Suprapubic skin (tissue), 4 donors: ENCODE results near the gene GALNT17. TPM values are rescaled to one million over a fixed set of nuclear protein-coding genes. Genes with fewer than 3 reads are reported as not detected.

ENCODE experiments used
- DNase-seq, 2 donors: peaks; one replicate each; pipeline ENCODE4 v3.0.0-alpha.2; 2019; ENCODE audit warnings: low spot score in 2 of 2
- H3K27ac ChIP-seq: fragments of 200-600 bp; sonication (generic); one replicate; pipeline ENCODE4 v1.5.1; 2019
- H3K27me3 ChIP-seq: fragments of 200-600 bp; sonication (generic); one replicate; pipeline ENCODE4 v1.5.1; 2019
- H3K36me3 ChIP-seq: fragments of 200-600 bp; sonication (generic); one replicate; pipeline ENCODE4 v1.5.1; 2019
- H3K4me1 ChIP-seq: fragments of 200-600 bp; sonication (generic); one replicate; pipeline ENCODE4 v1.5.1; 2019
- H3K4me3 ChIP-seq: fragments of 200-600 bp; sonication (generic); one replicate; pipeline ENCODE4 v1.5.1; 2019; ENCODE audit warnings: mild to moderate bottlenecking
- H3K9me3 ChIP-seq: fragments of 200-600 bp; sonication (generic); one replicate; pipeline ENCODE4 v1.5.1; 2019
- CTCF ChIP-seq, 2 donors: fragments of 200-600 bp in 1 of 2; fragments of 450-650 bp in 1 of 2; sonication (generic) in 1 of 2; IDR thresholded peaks; one replicate each; pipeline ENCODE4 v1.5.1; 2016 to 2019; ENCODE audit warnings: antibody characterized with exemption in 2 of 2, mild to moderate bottlenecking in 1 of 2, moderate library complexity in 1 of 2
- EP300 ChIP-seq: sonication (generic); formaldehyde crosslinking; IDR thresholded peaks from one replicate; pipeline ENCODE4 v1.6.1; 2017; ENCODE audit warnings: antibody characterized with exemption
- POLR2A ChIP-seq, 2 donors: fragments of 450-650 bp; IDR thresholded peaks; one replicate each; pipeline ENCODE4 v1.6.1; 2017; ENCODE audit warnings: antibody characterized with exemption in 2 of 2, mild to moderate bottlenecking in 2 of 2, moderate library complexity in 2 of 2
- POLR2AphosphoS5 ChIP-seq, 3 donors: sonication (generic); formaldehyde crosslinking; IDR thresholded peaks; one replicate each; pipeline ENCODE4 v1.6.1; 2017; ENCODE audit warnings: antibody characterized with exemption in 3 of 3
- WGBS: methylation state at CpG from one replicate; pipeline ENCODE4 v1.1.5; 2018; 5-methylcytosine and 5-hydroxymethylcytosine counted together
- total RNA-seq, 4 donors: library from RNA; depleted of rRNA; stranded (reverse); fragments of >200 nt; gene quantifications; one replicate each; pipeline ENCODE4 v1.1.0, GENCODE V29; 2016

GALNT17 gene
- total RNA-seq, 4 donors from 2014 or later: 2.0 to 4.7 (median 2.7) TPM

GRCh38 chr7:71133856-71134255, 1.9 kb downstream of the GALNT17 start:
- no peak for DNase-seq
- H3K4me1 ChIP-seq: peaks cover 17% of the 10 kb centered on the region
- no peaks in the 10 kb centered on the region for H3K36me3 ChIP-seq
- TF ChIP-seq EP300 (no peak), POLR2A (IDR thresholded peaks at IDR 0.05) (no peak), POLR2AphosphoS5 (IDR thresholded peaks at IDR 0.05) (no peak), CTCF (IDR thresholded peaks at IDR 0.05) (no peak)
- H3K9me3 ChIP-seq: no peaks in the 10 kb centered on the region
- peaks cover 42% of the 10 kb centered on the region for H3K27me3 ChIP-seq
- 59% methylated on average over 11 of the region's 11 CpGs for WGBS
- no peak overlapping the region for H3K27ac ChIP-seq
- no peak overlapping the region for H3K4me3 ChIP-seq

DNA sequence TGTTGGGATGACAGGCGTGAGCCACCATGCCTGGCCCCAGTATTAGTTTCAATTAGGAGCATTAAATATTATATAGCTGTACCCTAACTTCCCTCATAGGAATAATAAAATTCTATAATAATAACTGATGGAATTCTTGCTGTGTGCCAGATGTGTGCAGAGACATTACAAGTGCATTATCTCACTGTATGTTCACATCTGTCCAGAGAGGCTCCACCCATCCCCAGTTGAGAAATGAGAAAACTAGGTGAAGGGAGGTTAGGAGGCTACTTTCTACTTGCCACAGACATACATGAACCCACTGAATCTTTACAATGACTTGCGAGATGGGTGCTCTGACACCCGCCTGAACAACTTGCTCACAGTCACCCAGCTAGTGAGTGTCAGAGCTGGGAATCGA, 3.2 kb downstream of the GALNT17 start:
- DNase-seq: no peak
- Histone ChIP-seq H3K36me3 (no peaks in the 10 kb centered on the region), H3K4me1 (peaks cover 17% of the 10 kb centered on the region), H3K4me3 (no peak overlapping the region), H3K9me3 (no peaks in the 10 kb centered on the region), H3K27ac (no peak overlapping the region), H3K27me3 (peaks cover 33% of the 10 kb centered on the region)
- no peak for TF ChIP-seq POLR2A (IDR thresholded peaks at IDR 0.05)
- no peak for TF ChIP-seq CTCF (IDR thresholded peaks at IDR 0.05)
- TF ChIP-seq POLR2AphosphoS5 (IDR thresholded peaks at IDR 0.05): no peak
- no peak for TF ChIP-seq EP300
- WGBS: 92% methylated on average over 4 of the region's 4 CpGs

GRCh38 chr7:71135663-71136062, 3.7 kb downstream of the GALNT17 start:
- TF ChIP-seq EP300: no peak
- Histone ChIP-seq H3K9me3 (no peaks in the 10 kb centered on the region), H3K4me3 (no peak overlapping the region), H3K36me3 (no peaks in the 10 kb centered on the region), H3K4me1 (peaks cover 17% of the 10 kb centered on the region), H3K27ac (no peak overlapping the region), H3K27me3 (peaks cover 28% of the 10 kb centered on the region)
- 37% methylated on average over 3 of the region's 4 CpGs for WGBS
- no peak for DNase-seq

- Histone ChIP-seq H3K36me3 (no peaks in the 10 kb centered on the region), H3K4me3 (no peak overlapping the region), H3K27ac (no peak overlapping the region), H3K4me1 (peaks cover 1% of the 10 kb centered on the region), H3K9me3 (no peaks in the 10 kb centered on the region), H3K27me3 (peaks cover 12% of the 10 kb centered on the region)
- TF ChIP-seq POLR2A (IDR thresholded peaks at IDR 0.05): no peak
- TF ChIP-seq EP300: no peak
- no peak for TF ChIP-seq POLR2AphosphoS5 (IDR thresholded peaks at IDR 0.05)
- TF ChIP-seq CTCF (IDR thresholded peaks at IDR 0.05): no peak
- WGBS: 77% methylated on average over 7 of the region's 7 CpGs
- no peak for DNase-seq
These were observed 5.5 kb downstream of the GALNT17 start for GRCh38 chr7:71137479-71137878.

DNA sequence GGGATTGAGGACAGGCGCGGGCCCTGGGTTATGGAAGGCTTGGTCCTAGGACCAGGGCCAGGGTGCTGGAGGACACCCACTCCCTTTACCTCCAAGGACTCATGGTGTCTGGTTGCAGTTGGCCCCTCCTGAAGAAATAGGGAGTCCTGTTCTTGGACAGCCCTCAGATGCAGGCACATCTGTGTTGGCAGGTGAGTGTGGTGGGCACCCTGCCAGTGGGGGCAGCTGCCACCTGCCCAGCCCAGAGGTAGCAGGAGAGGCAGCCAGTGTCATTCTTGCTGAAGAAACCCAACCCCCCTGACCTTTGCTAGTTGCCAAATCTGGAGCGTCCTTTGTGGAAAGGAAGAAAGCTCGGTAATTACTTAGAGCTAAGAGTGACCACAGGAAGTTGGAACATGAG, 8.3 kb downstream of the GALNT17 start:
- 75% methylated on average over 4 of the region's 4 CpGs for WGBS
- no peaks in the 10 kb centered on the region for H3K27me3 ChIP-seq
- H3K36me3 ChIP-seq: no peaks in the 10 kb centered on the region
- no peak for TF ChIP-seq POLR2A (IDR thresholded peaks at IDR 0.05)
- no peak for TF ChIP-seq CTCF (IDR thresholded peaks at IDR 0.05)
- TF ChIP-seq EP300: no peak
- TF ChIP-seq POLR2AphosphoS5 (IDR thresholded peaks at IDR 0.05): no peak
- no peaks in the 10 kb centered on the region for H3K4me1 ChIP-seq
- no peak overlapping the region for H3K27ac ChIP-seq
- no peaks in the 10 kb centered on the region for H3K9me3 ChIP-seq
- DNase-seq: no peak
- no peak overlapping the region for H3K4me3 ChIP-seq

DNA sequence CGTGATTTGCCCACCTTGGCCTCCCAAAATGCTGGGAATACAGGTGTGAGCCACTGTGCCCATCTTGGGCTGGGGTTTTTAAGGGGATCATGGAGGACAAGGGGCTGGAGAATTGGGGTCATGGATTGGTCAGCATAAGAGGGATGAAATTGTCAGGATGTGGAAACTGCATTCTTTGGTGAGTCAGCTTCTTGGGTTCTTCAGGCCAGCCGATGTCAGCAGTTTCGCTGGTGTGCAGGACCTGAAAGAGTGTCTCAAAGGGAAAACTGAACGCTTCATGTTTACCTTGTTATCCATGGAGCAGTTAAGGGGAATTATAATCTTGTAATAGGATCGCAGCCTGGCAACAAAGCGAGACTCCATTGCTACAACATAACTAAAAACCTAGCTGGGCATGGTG, 13.0 kb downstream of the GALNT17 start:
- Histone ChIP-seq H3K4me1 (no peaks in the 10 kb centered on the region), H3K27ac (no peak overlapping the region), H3K27me3 (no peaks in the 10 kb centered on the region), H3K9me3 (no peaks in the 10 kb centered on the region), H3K36me3 (no peaks in the 10 kb centered on the region), H3K4me3 (no peak overlapping the region)
- 90% methylated on average over 6 of the region's 6 CpGs for WGBS
- no peak for DNase-seq
- TF ChIP-seq POLR2A (IDR thresholded peaks at IDR 0.05) (no peak), POLR2AphosphoS5 (IDR thresholded peaks at IDR 0.05) (no peak), CTCF (IDR thresholded peaks at IDR 0.05) (no peak), EP300 (no peak)
